Subcutaneous adipose tissue (tissue), 4 donors: ENCODE results near the gene SIDT2. TPM values are rescaled to one million over a fixed set of nuclear protein-coding genes. Genes with fewer than 3 reads are reported as not detected.

Source experiments
- CTCF ChIP-seq: fragments of 450-650 bp; IDR thresholded peaks from one replicate; pipeline ENCODE4 v1.5.1; 2016; ENCODE audit warnings: low read depth, mild to moderate bottlenecking, control low read depth, antibody characterized with exemption, moderate library complexity
- total RNA-seq, 4 donors: library from RNA; depleted of rRNA; stranded (reverse); fragments of >200 nt; gene quantifications; one replicate each; pipeline ENCODE4 v1.1.0, GENCODE V29; 2016

The SIDT2 gene
- total RNA-seq, 4 donors from 2014 or later: 68.9 to 115 (median 90.3) TPM

GRCh38 chr11:117176186-117176585 lies 2.4 kb upstream of the SIDT2 start:
- no peak for TF ChIP-seq CTCF

GRCh38 chr11:117177534-117178209 lies 871 bp upstream of the SIDT2 start:
- TF ChIP-seq CTCF: no peak

GRCh38 chr11:117179048-117179999 lies 781 bp downstream of the SIDT2 start:
- TF ChIP-seq CTCF: no peak

- no peak for TF ChIP-seq CTCF
Measured at GRCh38 chr11:117180020-117180419, 1.5 kb downstream of the SIDT2 start.

GRCh38 chr11:117180661-117181585 lies 2.4 kb downstream of the SIDT2 start:
- no peak for TF ChIP-seq CTCF

- no peak for TF ChIP-seq CTCF
Measured at GRCh38 chr11:117181586-117182550, 3.3 kb downstream of the SIDT2 start.
